HG03460 (cell line): ENCODE data around the gene SYNGR2.
"Not testable (repeated sequence)": the region's sequence is repeated elsewhere in the genome, so short reads cannot be mapped to it uniquely, and the experiment has no call there.

Experiments used
- ATAC-seq: cut with Tn5 transposase; IDR thresholded peaks from one replicate; pipeline ENCODE4 v1.9.1; 2021; ENCODE audit not compliant: unreplicated experiment

The SYNGR2 gene

DNA sequence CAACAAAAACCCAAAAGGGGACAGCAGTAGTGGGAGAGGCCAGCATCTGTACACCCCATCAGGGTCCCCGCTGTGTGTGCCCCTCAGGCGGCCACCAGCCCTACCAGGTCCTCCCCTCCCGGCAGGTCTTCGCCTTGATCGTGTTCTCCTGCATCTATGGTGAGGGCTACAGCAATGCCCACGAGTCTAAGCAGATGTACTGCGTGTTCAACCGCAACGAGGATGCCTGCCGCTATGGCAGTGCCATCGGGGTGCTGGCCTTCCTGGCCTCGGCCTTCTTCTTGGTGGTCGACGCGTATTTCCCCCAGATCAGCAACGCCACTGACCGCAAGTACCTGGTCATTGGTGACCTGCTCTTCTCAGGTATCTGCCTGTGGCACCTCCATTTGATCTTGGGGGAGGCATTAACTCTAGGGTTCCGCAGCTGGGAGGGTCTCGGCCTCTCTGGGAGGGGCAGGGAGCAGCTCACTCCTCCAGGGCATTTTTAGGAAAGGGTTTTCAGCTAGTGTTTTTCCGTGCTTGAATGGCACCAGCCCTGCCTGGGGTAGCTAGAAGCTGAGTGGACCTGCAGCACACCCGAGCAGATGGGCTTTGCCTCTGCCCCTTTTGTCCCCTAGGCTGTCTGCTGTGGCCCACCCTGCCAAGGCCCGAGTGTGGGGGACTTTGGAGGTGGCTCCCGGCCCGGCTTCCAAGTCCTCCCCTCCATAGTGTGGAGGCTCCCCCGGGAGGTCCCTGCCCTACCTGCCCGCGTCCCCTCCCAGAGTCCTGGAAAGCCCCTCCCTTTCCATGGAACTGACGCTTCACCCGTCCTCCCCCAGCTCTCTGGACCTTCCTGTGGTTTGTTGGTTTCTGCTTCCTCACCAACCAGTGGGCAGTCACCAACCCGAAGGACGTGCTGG is 2.6 kb downstream of the SYNGR2 start:
- no peak for ATAC-seq

DNA sequence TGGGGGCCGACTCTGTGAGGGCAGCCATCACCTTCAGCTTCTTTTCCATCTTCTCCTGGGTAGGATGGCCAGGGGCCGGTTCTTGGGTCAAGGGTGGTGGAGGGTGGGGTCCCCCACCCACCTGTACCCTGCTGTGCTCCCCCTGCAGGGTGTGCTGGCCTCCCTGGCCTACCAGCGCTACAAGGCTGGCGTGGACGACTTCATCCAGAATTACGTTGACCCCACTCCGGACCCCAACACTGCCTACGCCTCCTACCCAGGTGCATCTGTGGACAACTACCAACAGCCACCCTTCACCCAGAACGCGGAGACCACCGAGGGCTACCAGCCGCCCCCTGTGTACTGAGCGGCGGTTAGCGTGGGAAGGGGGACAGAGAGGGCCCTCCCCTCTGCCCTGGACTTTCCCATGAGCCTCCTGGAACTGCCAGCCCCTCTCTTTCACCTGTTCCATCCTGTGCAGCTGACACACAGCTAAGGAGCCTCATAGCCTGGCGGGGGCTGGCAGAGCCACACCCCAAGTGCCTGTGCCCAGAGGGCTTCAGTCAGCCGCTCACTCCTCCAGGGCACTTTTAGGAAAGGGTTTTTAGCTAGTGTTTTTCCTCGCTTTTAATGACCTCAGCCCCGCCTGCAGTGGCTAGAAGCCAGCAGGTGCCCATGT is 3.3 kb downstream of the SYNGR2 start:
- ATAC-seq = not testable (repeated sequence)

DNA sequence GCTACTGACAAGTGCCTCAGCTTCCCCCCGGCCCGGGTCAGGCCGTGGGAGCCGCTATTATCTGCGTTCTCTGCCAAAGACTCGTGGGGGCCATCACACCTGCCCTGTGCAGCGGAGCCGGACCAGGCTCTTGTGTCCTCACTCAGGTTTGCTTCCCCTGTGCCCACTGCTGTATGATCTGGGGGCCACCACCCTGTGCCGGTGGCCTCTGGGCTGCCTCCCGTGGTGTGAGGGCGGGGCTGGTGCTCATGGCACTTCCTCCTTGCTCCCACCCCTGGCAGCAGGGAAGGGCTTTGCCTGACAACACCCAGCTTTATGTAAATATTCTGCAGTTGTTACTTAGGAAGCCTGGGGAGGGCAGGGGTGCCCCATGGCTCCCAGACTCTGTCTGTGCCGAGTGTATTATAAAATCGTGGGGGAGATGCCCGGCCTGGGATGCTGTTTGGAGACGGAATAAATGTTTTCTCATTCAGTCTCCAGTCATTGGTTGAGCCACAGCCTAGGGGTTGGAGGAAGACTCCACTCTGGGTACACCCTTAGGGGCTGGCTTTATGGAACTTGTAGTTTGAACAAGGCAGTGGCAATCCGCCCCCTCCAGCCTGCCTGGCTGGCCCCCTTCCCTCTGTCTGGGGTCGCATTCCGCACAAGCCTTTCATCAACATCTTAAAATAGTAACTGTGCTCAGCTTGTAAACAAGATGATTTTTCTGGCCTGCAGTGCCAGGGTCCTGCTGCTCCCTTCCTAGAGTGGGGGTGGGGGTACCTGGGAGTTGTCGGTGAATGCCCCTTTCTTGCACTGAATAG is 4.1 kb downstream of the SYNGR2 start:
- ATAC-seq = no peak

DNA sequence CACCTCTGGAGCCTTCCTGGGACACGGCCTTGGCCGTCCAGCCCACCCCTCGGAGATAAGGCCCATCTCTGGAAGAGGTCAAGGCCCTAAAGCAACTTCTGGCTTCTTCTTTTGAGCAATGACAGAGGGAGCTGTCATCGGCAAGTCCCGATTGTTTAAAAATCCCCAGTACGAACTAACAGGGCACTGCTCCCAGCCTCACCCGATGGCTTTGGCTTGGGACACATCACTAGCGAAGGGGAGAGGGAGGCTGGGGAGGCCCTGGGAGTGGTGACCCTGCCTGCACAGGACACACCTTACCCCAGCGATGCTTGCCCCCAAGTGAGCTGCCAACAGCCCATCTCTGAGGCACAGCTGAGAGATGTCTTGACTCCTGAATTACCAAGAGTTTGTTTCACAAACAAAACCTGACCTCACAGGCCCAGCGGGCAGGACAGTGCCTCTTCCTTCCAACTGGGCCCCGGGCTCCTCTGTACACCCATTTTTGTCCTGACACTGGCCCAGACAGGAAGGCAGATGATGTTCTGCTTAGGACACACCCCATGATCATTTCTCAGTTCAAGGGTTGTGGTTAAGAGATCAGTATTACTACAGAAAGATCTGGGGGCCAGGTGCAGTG is 4.8 kb downstream of the SYNGR2 start:
- no peak for ATAC-seq

DNA sequence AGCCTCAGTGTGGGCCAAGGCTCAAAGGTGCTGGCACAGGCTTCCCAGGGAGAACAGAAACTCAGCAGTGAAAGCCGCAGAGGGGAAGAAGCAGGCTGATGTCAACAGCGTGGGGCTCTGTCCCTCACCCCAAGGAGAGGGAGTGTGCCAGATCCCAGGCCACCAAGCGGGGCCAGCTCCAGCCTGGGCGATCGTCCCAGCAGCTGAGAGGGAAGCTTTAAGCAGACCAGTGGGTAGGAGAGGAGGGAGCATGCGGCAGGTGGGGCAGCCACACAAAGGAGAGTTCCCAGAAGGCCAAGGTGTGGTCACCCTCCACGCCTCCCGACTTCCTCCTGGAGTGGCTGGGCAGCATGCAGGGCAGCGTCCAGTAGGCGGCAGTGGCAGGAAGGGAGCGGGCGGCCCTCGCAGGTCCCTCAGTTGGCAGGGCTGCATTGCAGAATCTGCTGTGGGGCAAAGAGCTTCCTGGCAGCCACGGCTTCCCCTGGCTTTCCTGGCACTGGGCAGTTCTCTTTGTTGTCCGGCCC is 6.0 kb downstream of the SYNGR2 start:
- no peak for ATAC-seq

DNA sequence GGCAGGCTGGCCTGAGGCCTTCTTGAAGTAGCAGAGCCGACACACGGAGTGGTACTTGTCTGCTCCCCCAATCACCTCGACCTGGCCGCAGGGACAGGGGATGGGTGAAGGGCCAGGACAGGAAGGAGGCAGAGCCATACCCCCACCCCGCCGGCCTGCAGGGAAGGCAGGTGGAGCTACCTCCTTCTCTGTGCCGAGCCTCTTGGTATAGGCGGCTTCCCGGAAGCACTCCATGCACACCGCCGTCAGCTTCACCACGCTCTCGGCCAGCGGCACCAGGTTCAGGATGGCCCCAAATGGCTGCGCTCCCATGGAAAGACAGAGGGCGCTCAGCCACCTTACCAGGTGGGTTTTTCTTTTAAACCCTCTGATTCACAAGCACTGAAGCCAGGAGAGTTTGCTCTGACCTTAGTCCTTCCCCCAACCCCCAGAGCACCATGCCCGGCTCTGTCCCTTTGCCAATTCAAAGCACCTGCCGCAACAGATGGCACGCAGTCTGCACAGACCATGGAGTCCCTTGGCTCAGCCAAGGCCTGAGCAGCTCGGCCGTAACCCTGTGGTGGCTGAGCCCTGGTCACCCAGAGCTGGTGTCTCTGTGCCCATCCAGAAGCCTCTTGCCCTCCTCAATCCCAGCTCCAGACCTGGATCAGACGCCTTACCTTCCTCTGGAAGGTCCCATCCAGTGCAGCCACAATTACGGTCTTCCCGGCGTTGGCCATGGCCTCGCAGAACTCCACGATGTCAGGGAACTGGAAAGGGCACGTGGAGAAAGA is 6.7 kb downstream of the SYNGR2 start:
- no peak for ATAC-seq

DNA sequence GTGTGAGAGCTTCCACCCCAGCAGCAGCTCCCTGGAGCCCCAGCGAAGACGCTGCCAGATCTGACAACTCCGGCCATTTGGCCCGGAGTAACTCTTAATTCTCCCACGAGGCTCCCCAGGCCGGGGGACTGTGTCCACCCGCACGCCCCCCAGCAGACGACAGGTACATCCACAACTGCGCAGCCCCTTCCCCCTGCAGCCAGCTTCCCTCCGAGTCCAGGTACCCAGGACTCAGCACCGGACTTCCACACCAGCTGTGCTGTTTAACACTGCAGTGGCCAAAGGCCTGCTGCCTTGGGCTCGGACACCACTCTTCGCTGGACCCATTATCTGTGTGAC is 7.2 kb downstream of the SYNGR2 start:
- no peak for ATAC-seq

DNA sequence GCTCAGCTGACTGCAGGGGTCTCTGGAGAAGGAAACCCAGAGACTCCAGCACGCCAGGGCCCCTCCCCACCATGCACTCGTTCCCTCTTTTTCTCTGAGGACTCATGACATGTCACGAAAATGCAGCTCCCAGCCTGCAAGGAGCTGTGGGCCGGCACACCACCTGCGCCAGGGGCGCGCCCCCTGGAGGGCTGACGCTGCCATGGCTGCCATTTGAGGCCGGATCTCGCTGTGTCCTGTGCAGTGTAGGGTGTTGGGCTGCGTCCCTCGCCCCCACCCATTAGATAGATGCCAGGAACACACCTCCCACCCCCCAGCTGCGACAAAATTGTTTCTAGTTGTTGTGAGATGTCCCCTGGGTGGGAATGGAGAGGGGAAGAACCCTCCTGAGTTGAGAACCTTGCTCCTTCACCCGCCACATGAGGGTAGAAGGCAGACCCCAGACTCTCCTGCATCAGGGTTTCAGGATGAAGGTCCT is 8.2 kb downstream of the SYNGR2 start:
- peak; percentile 46 for ATAC-seq

DNA sequence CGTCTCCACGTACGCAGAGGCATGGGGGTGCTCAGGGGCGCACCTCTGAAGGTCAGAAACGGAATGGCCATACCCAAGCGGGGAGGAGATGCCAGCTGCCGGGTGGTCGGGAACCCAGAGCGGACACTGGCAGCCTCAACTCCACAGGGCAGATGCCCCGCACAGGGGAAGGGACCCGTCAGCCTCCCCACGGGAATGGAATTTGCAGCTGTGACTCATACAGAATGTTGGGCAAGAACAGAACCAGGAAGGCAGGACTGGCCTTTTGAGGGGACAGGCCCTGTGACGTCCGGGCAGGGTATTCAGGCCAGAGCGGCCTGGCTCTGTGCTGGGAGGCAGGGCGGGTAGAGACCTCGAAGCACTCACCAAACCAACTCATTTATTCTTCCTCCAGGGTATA is 11.0 kb downstream of the SYNGR2 start:
- ATAC-seq = no peak

DNA sequence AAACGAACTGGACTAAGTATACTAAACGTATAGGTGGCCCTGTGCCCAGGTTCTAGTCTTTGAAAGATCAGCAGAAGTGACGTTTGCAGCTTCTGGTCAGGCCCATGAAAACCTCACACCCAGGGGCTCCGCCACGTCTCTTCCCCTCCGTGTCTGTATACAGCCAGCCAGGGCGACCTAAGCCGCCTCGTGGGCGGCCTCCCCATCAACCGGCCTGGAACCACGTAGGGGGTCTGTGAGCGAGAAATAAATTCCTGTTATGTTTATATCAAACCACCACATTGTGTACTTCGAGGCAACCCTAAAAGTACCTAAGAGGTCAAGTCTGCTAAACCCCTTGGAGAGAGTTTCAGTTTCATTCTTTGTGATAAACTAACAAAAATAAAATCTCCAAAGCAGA is 11.7 kb downstream of the SYNGR2 start:
- ATAC-seq = no peak

DNA sequence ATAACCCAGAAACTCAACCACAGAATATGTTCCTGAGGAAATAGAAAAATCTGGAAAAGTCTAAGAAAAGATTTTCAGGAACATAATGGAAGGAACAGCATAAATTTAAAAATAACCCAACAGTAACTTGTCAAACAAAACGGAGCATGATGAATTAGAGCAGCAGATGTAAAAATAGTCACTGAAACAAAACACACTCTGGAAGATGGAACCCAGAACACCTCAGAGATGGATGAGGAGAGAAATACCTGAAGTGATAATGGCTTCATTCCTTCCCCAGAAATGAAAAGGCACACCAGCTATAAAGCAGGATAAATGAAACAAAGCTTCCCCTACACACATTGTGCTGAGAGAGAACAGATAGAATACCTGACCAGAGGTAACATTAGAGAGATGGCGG is 12.1 kb downstream of the SYNGR2 start:
- ATAC-seq = no peak

DNA sequence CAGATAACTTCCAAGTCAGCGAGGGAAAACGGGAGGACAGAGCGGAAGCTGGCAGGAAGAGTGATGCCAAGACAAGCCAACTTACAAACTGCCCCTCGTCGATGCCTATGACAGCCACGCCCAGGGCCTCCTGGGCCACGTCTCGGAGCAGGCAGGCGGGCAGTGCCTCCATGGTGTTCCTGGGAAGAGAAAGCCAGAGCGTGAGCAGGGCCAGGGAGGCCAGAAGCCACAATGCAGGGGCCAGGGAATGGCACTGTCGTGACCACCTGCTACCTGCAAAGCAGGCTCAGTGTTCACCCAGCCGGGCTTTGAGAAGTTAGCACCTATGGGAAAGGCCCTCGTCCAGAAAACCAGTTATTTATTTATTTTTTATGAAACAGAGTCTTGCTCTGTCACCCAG is 14.1 kb downstream of the SYNGR2 start:
- no peak for ATAC-seq

DNA sequence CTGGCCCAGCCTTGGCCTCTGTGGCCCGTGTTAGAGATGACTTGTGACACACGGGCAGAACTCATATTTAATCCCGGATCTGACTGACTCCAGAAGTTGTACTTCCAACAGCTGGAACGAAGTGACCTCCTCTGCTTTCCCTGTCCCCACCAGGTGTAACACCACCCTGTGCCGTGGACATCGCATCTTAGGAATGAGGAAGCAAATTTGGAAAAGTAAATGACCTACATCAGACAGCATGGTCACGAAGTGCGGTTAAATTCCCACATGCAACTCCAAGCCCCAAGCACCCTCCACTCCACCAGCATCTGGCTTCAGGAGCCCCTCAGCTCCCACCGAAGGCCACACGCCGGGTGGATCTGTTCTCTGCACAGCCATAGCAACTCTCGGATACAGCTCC is 15.5 kb downstream of the SYNGR2 start:
- no peak for ATAC-seq

DNA sequence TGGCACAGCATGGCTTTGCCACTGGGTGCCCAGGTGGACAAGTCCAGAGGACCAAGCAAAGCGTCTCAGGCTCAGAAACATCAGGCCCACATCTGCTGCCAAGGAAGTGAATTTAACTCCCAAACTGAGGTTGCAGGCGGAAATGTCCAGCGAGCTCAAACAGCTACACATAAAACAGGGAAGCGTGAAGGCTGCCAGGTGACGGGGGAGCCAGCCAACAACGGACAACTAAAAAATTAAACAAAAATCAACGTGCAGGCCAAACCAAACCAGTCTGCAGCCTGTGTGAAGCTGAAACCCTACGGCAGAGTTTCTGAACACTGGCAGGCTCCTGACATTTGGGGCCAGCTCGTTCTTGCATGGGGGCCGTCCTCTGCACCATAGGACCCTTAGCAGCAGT is 16.0 kb downstream of the SYNGR2 start:
- no peak for ATAC-seq

DNA sequence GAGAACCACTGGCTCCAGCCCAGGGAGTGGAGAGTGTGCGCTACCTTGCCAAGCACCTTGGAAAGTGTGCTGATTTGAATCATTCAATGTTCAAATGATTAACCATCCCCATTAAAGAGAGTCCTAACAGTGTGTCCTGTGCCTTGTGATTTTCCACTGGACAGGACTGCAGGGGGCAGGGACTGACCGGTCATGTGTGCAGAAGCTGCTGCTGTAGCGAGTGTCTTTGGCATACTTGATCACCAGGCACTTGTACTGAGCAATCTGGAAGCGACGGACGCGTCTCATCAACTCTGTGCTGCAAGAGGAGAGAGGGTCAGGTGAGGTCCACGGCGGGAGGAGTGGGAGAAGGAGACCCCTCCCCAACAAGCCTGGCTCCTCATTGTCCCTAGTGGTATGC is 16.5 kb downstream of the SYNGR2 start:
- ATAC-seq = no peak

DNA sequence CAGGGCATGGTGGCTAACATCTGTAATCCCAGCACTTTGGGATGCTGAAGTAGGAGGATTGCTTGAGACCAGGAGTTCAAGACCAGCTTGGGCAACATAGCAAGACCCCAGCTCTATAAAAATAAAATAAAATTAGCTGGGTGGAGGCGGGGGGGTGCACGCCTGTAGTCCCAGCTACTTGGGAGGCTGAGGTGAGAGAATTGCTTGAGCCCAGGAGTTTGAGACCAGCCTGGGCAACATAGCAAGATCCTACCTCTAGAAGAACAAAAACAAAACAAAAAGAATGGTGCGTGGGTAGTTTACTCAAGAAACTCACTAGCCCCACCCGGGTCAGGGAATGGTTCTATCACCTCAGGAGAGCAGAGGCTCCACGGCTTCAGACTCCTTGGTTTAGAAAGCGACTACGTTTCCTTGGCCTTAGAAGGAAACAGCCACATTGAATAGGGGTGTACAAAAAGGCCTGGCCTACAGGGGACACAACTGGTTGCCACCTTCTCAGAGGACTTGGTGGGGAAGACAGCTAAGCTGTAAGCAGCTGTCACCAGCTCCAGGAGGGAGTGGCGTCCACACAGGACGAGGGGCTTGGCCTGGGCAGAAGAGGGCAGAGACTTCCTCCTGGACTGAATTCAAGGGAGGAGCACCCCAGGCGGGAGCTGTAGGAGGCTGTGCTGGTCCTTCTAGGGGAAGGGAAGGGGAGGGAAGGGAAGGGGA is 17.8 kb downstream of the SYNGR2 start:
- ATAC-seq = no peak

DNA sequence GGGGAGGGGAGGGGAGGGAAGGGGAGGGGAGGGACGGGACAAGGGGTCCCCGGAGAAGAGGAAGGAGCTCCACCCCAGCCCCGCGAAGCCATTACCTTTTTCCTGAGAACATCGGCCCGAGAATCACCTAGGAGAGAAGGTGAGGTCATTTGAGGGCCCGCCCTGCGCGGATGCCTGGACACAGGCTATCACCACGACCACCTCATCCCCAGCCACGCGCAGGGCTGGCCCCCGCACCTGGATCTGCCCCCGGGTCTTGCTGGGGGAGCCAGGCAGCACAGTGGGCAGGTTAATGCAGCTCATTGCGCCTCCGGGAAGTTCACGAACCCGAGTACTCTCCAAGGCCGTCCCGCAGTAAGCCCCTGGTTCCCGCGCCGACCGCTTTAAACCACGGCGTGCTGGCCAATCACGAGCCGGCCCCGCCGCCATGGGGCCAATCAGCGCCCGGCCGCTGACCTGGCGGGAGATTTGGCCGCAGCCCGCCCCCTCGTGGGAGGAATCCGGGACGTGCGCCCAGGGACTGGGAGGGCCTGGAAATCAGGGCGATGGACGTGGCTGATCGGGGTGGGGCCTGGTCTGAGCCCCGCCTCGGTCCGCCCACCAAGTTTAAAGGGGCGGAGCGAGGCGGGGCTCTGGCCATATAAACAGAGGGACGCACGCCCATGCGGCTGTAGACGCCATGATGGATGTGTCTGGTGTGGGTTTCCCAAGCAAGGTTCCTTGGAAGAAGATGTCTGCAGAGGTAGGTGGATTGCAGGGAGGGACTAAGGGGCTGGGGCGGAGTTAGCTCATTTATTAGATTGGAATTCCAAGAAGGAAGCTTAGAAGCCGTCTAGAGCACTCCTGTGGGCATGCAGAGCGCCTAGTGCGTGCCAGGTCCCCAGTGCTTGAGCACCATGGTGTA is 18.6 kb downstream of the SYNGR2 start, which contains the start of the genes AFMID and TK1:
Gene AFMID (plus strand): TSS at position 671 of the 904 bp plus-strand sequence. CDS start 9 bp downstream, at position 680.
Gene TK1 (minus strand): TSS at position 361 of the 904 bp plus-strand sequence. CDS start 58 bp downstream, at position 303.
- ATAC-seq = peak; percentile 91

DNA sequence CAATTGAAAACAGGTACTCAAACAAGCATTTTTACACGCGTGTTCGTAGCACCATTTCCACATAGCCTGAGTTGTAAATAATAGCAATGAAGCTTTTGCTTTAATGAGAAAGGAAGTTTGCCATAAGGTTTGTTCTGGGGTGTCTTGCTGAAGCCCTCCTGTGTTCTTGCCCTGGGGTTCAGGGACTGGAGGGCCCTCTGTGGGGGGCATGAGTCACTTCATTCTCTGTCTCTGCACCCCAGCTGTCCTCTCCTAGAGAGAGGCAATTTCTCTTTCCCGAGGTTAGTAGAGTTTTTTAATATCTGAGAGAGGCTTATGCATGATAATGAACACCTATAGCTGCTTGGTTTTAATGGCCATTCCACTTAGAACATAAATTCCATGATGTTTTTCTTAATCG is 28.3 kb downstream of the SYNGR2 start:
- ATAC-seq = no peak
